Measurements from ENCODE around the gene GRIN2B.

GRCh38 chr12:13947276-13947946, 34.0 kb downstream of the GRIN2B start:
- TF ChIP-seq CTCF (IDR thresholded peaks at IDR 0.05; ENCODE audit: low read length) (no peak), EZH2 (IDR thresholded peaks at IDR 0.05; ENCODE audit: borderline replicate concordance, low read length) (no peak)

Measured in OCI-LY1 (cell line).